ENCODE measurements around the gene CLDN19.

CLDN19 gene

DNA sequence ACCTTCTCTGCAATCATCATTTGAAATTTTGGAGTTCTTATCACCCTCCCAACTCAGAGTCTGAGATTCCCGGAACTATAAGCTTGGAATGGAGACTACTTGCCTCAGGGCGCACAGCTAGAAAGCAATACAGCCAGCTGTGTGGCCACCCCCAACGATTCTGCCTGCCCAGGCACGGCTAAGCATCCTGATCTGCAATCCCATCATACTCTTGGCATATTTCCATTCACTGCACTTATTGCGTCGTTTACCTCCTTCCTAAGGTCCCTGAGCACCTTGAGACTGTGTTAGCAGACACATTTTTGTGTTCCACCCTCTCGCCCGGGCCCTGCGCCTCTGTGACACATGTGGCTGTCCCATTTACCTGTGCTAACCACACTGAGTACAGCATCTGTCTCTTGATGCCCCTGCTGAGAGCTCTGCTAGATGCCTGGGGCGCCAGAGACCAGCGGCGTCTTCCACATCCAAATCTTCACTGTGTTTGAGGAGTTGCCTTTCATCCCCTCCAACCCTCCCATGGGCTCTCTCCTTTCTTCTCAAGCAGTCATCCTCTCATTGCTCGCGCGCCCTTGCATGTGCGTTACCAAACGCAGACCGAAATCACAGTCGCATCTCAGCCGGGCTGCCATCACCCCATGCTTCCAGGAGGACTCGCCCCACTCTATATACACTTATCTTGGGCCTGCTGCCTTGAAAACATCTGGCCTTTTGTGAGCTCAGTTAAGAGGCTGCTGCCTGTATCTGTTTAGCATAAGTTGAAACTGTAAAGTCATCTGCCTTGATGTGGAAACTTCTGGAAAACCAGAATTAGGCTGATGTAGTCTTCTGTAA, 3.5 kb upstream of the CLDN19 start:
- DNase-seq (ENCODE audit: low read depth) = no peak
- TF ChIP-seq, protein P1, sequence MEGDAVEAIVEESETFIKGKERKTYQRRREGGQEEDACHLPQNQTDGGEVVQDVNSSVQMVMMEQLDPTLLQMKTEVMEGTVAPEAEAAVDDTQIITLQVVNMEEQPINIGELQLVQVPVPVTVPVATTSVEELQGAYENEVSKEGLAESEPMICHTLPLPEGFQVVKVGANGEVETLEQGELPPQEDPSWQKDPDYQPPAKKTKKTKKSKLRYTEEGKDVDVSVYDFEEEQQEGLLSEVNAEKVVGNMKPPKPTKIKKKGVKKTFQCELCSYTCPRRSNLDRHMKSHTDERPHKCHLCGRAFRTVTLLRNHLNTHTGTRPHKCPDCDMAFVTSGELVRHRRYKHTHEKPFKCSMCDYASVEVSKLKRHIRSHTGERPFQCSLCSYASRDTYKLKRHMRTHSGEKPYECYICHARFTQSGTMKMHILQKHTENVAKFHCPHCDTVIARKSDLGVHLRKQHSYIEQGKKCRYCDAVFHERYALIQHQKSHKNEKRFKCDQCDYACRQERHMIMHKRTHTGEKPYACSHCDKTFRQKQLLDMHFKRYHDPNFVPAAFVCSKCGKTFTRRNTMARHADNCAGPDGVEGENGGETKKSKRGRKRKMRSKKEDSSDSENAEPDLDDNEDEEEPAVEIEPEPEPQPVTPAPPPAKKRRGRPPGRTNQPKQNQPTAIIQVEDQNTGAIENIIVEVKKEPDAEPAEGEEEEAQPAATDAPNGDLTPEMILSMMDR (conservative IDR thresholded peaks at IDR 0.05; ENCODE audit: low read length) = no peak
- H3K4me3 ChIP-seq (ENCODE audit: low read length) = no peak overlapping the region

DNA sequence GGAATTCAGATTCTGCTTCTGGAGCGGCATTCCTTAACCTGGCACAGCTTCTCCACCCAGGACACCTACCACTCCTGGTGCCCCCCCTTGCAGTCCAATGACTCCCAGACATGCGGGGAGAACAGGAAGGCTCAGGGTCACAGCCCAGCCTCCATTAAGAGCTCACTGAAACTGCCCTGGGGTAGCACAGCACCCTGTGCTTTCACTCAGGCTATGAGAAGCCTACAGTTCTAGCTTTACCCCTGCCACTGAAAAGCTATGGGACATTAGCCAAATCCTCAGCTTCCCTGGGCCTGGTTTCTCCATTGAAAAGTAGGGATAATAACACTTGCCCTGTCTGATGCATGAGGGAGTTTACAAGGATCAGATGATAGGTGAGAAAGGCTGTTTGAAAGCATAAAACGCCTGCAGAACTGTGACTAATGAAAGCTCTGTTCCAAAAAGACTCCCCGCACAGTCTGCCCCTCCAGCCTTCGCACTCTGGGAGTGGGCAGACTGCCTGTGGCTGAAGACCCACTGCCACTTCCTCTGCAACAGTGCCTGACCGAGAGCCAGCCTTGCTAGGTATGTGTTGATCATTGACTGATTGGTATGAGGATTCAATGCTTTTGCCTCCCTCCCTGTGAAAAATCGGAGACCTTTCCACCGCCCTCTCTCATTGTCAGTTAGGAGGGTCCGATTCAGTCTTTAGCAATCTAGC, 2.7 kb upstream of the CLDN19 start:
- TF ChIP-seq, protein P1 (conservative IDR thresholded peaks at IDR 0.05; ENCODE audit: low read length) = no peak
- no peak overlapping the region for H3K4me3 ChIP-seq (ENCODE audit: low read length)

DNA sequence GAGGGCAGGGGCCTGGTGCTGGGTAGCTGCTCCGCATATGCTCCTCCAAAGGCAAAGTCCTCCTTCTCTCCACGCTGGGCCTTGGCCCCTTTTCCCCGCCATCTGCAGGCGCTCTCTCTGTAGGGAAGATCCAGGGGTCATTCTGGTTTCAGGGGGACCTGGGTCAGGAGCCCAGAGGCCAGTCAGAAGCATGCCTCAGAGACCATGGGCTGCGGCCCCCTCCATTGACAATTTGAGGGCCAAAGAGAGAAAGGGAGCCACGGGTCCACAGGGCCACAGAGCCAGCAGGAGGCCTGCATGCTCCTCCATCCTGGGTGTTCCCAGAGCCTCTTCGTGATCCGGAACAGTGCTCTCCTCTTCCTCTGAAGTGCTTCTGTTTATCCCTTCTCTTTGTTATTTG, 2.1 kb upstream of the CLDN19 start:
- TF ChIP-seq, protein P1 (conservative IDR thresholded peaks at IDR 0.05; ENCODE audit: low read length) = no peak
- no peak for DNase-seq (ENCODE audit: low read depth)

More for the DNA sequence above, 2.7 kb upstream of the CLDN19 start:
- DNase-seq (ENCODE audit: low read depth) = no peak

DNA sequence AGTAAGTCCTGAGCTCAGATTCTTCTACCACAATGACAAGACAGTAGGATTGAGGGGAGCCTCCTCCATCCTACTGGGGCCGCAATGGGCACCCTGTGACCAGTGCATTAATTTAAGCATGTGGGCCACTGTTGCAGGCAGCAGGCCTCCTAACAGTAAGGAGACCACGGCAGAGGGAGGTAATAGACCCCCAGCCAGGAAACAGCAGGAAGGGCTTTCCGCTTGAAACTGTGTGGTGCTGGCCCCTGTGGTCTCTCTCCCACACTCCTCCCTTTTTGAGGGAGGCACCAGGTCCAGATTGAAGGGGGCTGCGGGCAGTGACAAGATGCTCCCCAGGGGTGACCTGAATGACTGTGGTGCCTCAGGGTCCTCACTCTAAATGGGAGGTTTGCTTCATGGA, 1.7 kb upstream of the CLDN19 start:
- TF ChIP-seq, protein P1 (conservative IDR thresholded peaks at IDR 0.05; ENCODE audit: low read length) = no peak
- H3K4me3 ChIP-seq (ENCODE audit: low read length) = no peak overlapping the region
- DNase-seq (ENCODE audit: low read depth) = no peak

More for the DNA sequence above, 2.1 kb upstream of the CLDN19 start:
- H3K4me3 ChIP-seq (ENCODE audit: low read length) = no peak overlapping the region

DNA sequence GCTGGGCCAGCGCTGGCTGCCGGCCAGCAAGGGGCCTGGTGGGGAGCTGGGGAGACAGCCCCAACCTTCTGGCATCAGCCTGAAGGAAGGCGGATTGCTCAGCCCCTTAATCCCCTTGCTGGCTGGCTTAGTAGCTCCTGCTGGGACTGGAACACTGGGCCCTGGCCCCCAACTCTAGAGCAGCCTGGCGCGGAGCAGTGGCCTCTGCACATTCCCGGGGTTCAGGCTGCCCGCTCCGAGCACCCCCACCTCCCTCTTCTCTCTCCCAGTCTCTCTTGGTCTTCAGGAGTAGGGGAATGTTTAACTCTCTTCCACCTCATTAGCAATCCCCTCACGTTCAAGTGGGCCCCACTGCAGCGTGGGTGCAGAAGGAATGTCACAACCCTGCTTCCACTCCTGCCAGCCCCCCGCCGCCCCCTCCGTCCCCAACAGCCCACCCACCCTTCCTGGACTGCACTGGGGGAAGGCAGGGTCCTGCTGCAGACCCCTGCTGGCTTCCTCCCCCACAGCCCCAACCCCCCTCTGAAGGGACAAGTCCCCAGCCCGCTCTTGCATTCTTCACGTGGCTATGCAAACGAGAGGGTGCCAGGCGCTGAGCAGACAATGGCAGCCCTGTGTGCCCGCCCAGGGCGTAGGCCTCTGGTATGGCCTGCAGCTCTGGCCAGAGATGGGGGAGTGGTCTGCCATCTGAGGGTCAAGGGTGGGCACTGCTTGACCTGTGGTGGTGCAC, 980 bp upstream of the CLDN19 start:
- TF ChIP-seq, protein P1 (conservative IDR thresholded peaks at IDR 0.05; ENCODE audit: low read length) = no peak
- DNase-seq (ENCODE audit: low read depth) = no peak
- no peak overlapping the region for H3K4me3 ChIP-seq (ENCODE audit: low read length)

DNA sequence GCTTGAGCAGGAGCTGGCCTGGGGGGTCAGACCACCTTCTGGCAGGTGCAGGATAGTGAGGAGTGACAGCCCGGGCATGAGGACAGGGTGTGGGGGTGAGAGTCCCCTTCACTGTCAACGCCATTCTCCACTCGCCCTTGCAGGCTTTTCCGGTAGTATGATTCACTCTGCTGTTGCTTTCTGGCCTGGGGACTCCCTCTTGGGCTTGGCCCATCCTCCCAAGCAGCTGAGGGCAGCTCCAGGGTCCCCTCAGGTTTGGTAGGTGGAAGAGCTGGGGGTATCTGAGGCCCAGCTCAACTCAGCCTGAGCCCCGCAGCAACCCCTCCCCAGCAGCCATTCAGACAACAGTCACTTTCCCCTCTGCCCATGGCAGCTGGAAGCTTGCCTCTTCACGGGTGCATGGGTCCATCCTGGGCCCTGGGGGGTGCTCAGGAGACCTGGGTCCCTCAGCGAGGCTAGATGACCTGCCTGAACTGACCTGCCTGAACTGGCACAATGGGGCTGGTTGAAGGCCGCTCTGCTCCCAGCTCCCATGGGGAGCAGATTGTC, 1.3 kb downstream of the CLDN19 start:
- DNase-seq (ENCODE audit: low read depth) = no peak
- H3K4me3 ChIP-seq (ENCODE audit: low read length) = no peak overlapping the region
- TF ChIP-seq, protein P1 (conservative IDR thresholded peaks at IDR 0.05; ENCODE audit: low read length) = no peak
